Measurements from ENCODE around the gene BSPRY.

Gene BSPRY

DNA sequence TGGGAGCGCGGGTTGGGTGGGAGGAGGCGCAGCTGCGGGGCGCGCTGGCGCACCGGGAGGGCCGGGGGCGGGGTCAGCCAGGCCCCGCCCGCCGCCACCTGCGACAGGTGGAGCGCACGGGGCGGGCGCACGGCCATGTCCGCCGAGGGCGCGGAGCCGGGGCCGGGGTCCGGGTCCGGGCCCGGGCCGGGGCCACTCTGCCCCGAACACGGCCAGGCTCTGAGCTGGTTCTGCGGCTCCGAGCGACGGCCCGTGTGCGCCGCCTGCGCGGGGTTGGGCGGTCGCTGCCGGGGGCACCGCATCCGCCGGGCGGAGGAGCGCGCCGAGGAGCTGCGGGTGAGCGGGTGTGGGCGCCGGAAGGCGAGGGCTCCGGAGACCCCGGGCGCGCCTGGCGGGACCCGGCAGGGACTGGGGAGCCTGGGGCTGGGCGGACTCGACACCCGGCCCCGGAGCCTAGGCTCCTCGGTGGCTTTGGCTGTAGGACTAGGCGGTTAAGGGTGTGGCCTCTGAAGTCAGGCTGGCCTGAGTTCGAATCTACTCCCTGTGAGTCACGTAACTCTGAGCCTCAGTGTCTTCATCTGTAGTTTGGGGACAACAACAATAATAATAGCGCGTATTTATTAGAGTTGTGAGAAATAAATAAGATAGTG is at the start of gene BSPRY:
TSS of gene BSPRY (plus strand) at position 97 of the 650 bp plus-strand sequence. CDS start at position 136, 39 bp downstream.
- Histone ChIP-seq H3K9me3 (ENCODE audit: control insufficient read depth, insufficient read depth, low read depth, low read length) (no peaks in the 10 kb centered on the region), H3K36me3 (ENCODE audit: control insufficient read depth in 2 of 2, insufficient read depth in 1 of 2, low read length in 2 of 2) (no peaks in the 10 kb centered on the region), H3K4me1 (ENCODE audit: control insufficient read depth, insufficient read depth, low read length) (peaks cover 7% of the 10 kb centered on the region; the same call in 1 of the 2 replicates), H3K4me3 (ENCODE audit: low read depth, low read length) (peak within 1 kb of the TSS; percentile 43), H3K27ac (ENCODE audit: extremely low read depth, low read depth, low read length) (no peak within 1 kb of the TSS)
- ChIA-PET CTCF (interaction anchor here (0.8 to 2.5 kb wide), 4 partner anchors 11 to 75 kb away, joined by 3 to 8 read pairs (median 4); partner anchors contain the start of genes ALAD and CDC26), POLR2A (interaction anchor here (0.7 to 3.4 kb wide), 5 partner anchors 10 to 74 kb away, joined by 3 to 22 read pairs (median 5); partner anchors contain the start of genes C9orf43, CDC26, POLE3 and PRPF4)
- TF ChIP-seq ZNF133 (tag by site-specific recombination; IDR thresholded peaks at IDR 0.05) (no peak), ZBTB21 (tag by site-specific recombination; IDR thresholded peaks at IDR 0.05) (no peak), KLF1 (tag by site-specific recombination; IDR thresholded peaks at IDR 0.05) (peak; percentile 38; the same call in 1 of the 2 replicates), RBAK (tag by site-specific recombination; IDR thresholded peaks at IDR 0.05) (no peak), REPIN1 (tag by site-specific recombination; IDR thresholded peaks at IDR 0.05; ENCODE audit: low read depth) (peak; percentile 55; the same call in 1 of the 2 replicates), ZNF561 (tag by site-specific recombination; IDR thresholded peaks at IDR 0.05; ENCODE audit: borderline replicate concordance) (no peak), ZNF311 (tag by site-specific recombination; IDR thresholded peaks at IDR 0.05; ENCODE audit: borderline replicate concordance) (no peak), ZNF510 (tag by site-specific recombination; IDR thresholded peaks at IDR 0.05; ENCODE audit: insufficient replicate concordance) (no peak), ZNF626 (tag by site-specific recombination; IDR thresholded peaks at IDR 0.05) (no peak), ZNF155 (tag by site-specific recombination; IDR thresholded peaks at IDR 0.05) (no peak), ZNF600 (tag by site-specific recombination; IDR thresholded peaks at IDR 0.05) (no peak), KLF9 (tag by site-specific recombination; IDR thresholded peaks at IDR 0.05; ENCODE audit: low read depth) (no peak), ZNF266 (tag by site-specific recombination; IDR thresholded peaks at IDR 0.05; ENCODE audit: low read depth) (no peak), WT1 (tag by site-specific recombination; IDR thresholded peaks at IDR 0.05) (no peak), ZBTB20 (tag by site-specific recombination; IDR thresholded peaks at IDR 0.05) (no peak), SP2 (tag by site-specific recombination; IDR thresholded peaks at IDR 0.05) (no peak), HOXA7 (CRISPR knock-in tag; IDR thresholded peaks at IDR 0.05; ENCODE audit: borderline replicate concordance) (no peak), ZNF416 (tag by site-specific recombination; IDR thresholded peaks at IDR 0.05) (no peak), KLF7 (tag by site-specific recombination; IDR thresholded peaks at IDR 0.05; ENCODE audit: borderline replicate concordance) (peak; percentile 17; the same call in 1 of the 2 replicates), ZNF629 (tag by site-specific recombination; IDR thresholded peaks at IDR 0.05) (0 out of 2 replicates have a peak, but pooled peaks have one; percentile 24), ZEB2 (tag by site-specific recombination; IDR thresholded peaks at IDR 0.05) (0 out of 2 replicates have a peak, but pooled peaks have one; percentile 27), GLIS1 (tag by site-specific recombination; IDR thresholded peaks at IDR 0.05) (no peak)
- TF ChIP-seq, protein P1, sequence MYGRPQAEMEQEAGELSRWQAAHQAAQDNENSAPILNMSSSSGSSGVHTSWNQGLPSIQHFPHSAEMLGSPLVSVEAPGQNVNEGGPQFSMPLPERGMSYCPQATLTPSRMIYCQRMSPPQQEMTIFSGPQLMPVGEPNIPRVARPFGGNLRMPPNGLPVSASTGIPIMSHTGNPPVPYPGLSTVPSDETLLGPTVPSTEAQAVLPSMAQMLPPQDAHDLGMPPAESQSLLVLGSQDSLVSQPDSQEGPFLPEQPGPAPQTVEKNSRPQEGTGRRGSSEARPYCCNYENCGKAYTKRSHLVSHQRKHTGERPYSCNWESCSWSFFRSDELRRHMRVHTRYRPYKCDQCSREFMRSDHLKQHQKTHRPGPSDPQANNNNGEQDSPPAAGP (tag by site-specific recombination; IDR thresholded peaks at IDR 0.05): 0 out of 2 replicates have a peak, but pooled peaks have one; percentile 33
- TF ChIP-seq, protein P2, sequence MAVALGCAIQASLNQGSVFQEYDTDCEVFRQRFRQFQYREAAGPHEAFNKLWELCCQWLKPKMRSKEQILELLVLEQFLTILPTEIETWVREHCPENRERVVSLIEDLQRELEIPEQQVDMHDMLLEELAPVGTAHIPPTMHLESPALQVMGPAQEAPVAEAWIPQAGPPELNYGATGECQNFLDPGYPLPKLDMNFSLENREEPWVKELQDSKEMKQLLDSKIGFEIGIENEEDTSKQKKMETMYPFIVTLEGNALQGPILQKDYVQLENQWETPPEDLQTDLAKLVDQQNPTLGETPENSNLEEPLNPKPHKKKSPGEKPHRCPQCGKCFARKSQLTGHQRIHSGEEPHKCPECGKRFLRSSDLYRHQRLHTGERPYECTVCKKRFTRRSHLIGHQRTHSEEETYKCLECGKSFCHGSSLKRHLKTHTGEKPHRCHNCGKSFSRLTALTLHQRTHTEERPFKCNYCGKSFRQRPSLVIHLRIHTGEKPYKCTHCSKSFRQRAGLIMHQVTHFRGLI (tag by site-specific recombination; IDR thresholded peaks at IDR 0.05): peak; percentile 37; the same call in 1 of the 2 replicates
- TF ChIP-seq, protein P3, sequence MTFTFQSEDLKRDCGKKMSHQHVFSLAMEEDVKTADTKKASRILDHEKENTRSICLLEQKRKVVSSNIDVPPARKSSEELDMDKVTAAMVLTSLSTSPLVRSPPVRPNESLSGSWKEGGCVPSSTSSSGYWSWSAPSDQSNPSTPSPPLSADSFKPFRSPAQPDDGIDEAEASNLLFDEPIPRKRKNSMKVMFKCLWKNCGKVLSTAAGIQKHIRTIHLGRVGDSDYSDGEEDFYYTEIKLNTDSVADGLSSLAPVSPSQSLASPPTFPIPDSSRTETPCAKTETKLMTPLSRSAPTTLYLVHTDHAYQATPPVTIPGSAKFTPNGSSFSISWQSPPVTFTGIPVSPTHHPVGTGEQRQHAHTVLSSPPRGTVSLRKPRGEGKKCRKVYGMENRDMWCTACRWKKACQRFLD (tag by site-specific recombination; IDR thresholded peaks at IDR 0.05): no peak
- TF ChIP-seq, protein P4, sequence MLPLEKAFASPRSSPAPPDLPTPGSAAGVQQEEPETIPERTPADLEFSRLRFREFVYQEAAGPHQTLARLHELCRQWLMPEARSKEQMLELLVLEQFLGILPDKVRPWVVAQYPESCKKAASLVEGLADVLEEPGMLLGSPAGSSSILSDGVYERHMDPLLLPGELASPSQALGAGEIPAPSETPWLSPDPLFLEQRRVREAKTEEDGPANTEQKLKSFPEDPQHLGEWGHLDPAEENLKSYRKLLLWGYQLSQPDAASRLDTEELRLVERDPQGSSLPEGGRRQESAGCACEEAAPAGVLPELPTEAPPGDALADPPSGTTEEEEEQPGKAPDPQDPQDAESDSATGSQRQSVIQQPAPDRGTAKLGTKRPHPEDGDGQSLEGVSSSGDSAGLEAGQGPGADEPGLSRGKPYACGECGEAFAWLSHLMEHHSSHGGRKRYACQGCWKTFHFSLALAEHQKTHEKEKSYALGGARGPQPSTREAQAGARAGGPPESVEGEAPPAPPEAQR (tag by site-specific recombination; IDR thresholded peaks at IDR 0.05): no peak
- TF ChIP-seq, protein P5, sequence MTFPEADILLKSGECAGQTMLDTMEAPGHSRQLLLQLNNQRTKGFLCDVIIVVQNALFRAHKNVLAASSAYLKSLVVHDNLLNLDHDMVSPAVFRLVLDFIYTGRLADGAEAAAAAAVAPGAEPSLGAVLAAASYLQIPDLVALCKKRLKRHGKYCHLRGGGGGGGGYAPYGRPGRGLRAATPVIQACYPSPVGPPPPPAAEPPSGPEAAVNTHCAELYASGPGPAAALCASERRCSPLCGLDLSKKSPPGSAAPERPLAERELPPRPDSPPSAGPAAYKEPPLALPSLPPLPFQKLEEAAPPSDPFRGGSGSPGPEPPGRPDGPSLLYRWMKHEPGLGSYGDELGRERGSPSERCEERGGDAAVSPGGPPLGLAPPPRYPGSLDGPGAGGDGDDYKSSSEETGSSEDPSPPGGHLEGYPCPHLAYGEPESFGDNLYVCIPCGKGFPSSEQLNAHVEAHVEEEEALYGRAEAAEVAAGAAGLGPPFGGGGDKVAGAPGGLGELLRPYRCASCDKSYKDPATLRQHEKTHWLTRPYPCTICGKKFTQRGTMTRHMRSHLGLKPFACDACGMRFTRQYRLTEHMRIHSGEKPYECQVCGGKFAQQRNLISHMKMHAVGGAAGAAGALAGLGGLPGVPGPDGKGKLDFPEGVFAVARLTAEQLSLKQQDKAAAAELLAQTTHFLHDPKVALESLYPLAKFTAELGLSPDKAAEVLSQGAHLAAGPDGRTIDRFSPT (tag by site-specific recombination; IDR thresholded peaks at IDR 0.05): no peak
- TF ChIP-seq, protein P6, sequence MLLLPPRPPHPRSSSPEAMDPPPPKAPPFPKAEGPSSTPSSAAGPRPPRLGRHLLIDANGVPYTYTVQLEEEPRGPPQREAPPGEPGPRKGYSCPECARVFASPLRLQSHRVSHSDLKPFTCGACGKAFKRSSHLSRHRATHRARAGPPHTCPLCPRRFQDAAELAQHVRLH (tag by site-specific recombination; IDR thresholded peaks at IDR 0.05): peak; percentile 49; the same call in 1 of the 2 replicates
- TF ChIP-seq, protein P7, sequence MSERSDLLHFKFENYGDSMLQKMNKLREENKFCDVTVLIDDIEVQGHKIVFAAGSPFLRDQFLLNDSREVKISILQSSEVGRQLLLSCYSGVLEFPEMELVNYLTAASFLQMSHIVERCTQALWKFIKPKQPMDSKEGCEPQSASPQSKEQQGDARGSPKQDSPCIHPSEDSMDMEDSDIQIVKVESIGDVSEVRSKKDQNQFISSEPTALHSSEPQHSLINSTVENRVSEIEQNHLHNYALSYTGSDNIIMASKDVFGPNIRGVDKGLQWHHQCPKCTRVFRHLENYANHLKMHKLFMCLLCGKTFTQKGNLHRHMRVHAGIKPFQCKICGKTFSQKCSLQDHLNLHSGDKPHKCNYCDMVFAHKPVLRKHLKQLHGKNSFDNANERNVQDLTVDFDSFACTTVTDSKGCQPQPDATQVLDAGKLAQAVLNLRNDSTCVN (tag by site-specific recombination; optimal IDR thresholded peaks at IDR 0.05): peak; percentile 51
